Panc1 (cell line): ENCODE measurements around the gene FCHSD2. TPM values are rescaled to one million over a fixed set of nuclear protein-coding genes. Genes with fewer than 3 reads are reported as not detected.
"Not testable (repeated sequence)": the region's sequence is repeated elsewhere in the genome, so short reads cannot be mapped to it uniquely, and the experiment has no call there.

Experiments used
- ATAC-seq: fragments of 200-7000 bp; cut with Tn5 transposase; 2 replicates; pipeline ENCODE4 v1.9.1; 2020; ENCODE audit warnings: mild to moderate bottlenecking, moderate library complexity
- BruUV-seq: library from RNA; stranded (reverse); fragments of 400-500 nt; replicated peaks from 2 replicates; lab custom pipeline; 2021; lab: Mats Ljungman, UMichigan
- CTCF ChIA-PET: fragments of 300-600 bp; sonication (Branson Sonifier 250); formaldehyde crosslinking; loops from one replicate; lab custom pipeline; 2022; ENCODE audit warnings: antibody characterized with exemption; lab: Charles Lee
- POLR2A ChIA-PET: fragments of 300-600 bp; sonication (Branson Sonifier 250); formaldehyde crosslinking; loops from one replicate; lab custom pipeline; 2022; ENCODE audit warnings: antibody characterized with exemption; lab: Charles Lee
- DNase-seq: peaks from one replicate; pipeline ENCODE4 v3.0.0-alpha.2; 2010; ENCODE audit warnings: low read depth, low spot score
- H3K27ac ChIP-seq: 2 replicates; pipeline ENCODE4 v1.5.1; 2011; ENCODE audit warnings: mild to moderate bottlenecking, low read length, inconsistent platforms
- H3K27me3 ChIP-seq: fragments of 200-500 bp; sonication (Bioruptor generic); 2 replicates; pipeline ENCODE4 v1.6.0; 2014; ENCODE audit warnings: low read length, inconsistent platforms; ENCODE audit not compliant: control insufficient read depth, insufficient read depth
- H3K36me3 ChIP-seq: fragments of 200-500 bp; sonication (Bioruptor generic); 2 replicates; pipeline ENCODE4 v1.5.1; 2014; ENCODE audit warnings: inconsistent platforms, mild to moderate bottlenecking, low read length, moderate library complexity; ENCODE audit not compliant: control insufficient read depth, insufficient read depth
- H3K4me1 ChIP-seq: 2 replicates; pipeline ENCODE4 v1.5.1; 2011; ENCODE audit warnings: inconsistent platforms, mild to moderate bottlenecking, low read length, moderate library complexity; ENCODE audit not compliant: control insufficient read depth, insufficient read depth
- H3K4me3 ChIP-seq, 2 experiments: 2 replicates each; pipeline ENCODE4 v1.5.1; 2011 to 2012; ENCODE audit warnings: low read depth in 2 of 2, low read length in 2 of 2, mild to moderate bottlenecking in 2 of 2, inconsistent platforms in 1 of 2, moderate library complexity in 1 of 2
- H3K9me3 ChIP-seq: fragments of 200-500 bp; sonication (Bioruptor generic); 2 replicates; pipeline ENCODE4 v1.5.1; 2014; ENCODE audit warnings: low read depth, mild to moderate bottlenecking, inconsistent platforms, low read length, moderate library complexity; ENCODE audit not compliant: control insufficient read depth, insufficient read depth
- POLR2AphosphoS5 ChIP-seq: IDR thresholded peaks from 2 replicates; pipeline ENCODE4 v1.6.1; 2012; ENCODE audit warnings: mild to moderate bottlenecking, low read depth, low read length, moderate library complexity
- SIN3A ChIP-seq: IDR thresholded peaks from 2 replicates; pipeline ENCODE4 v1.6.1; 2012; ENCODE audit warnings: low read depth, mild to moderate bottlenecking, low read length, moderate library complexity, borderline replicate concordance; ENCODE audit not compliant: insufficient read depth
- TCF7L2 ChIP-seq: IDR thresholded peaks from 2 replicates; pipeline ENCODE4 v1.6.1; 2011; ENCODE audit warnings: mild to moderate bottlenecking, low read depth, low read length, inconsistent platforms
- in situ Hi-C: cut with HindIII; loops from 2 replicates; pipeline ENCODE4 v1.10.0; 2016; ENCODE audit warnings: low sequenced_read_pairs, low pct_unique_long_range_greater_than_20kb
- intact Hi-C: fragments of 100-400 bp; cut with micrococcal nuclease; formaldehyde crosslinking; loops from one replicate; pipeline ENCODE4 v1.10.0; 2022; ENCODE audit not compliant: unreplicated experiment
- total RNA-seq: library from RNA; stranded (reverse); gene quantifications from one replicate; pipeline ENCODE4 v1.2.1, GENCODE V29; 2021; ENCODE audit not compliant: unreplicated experiment
- TF ChIP-seq, protein P1 (sequence below), 2 experiments: IDR thresholded peaks; 2 replicates each; pipeline ENCODE4 v1.6.1; 2011 to 2012; ENCODE audit warnings: low read depth in 2 of 2, control low read depth in 1 of 2, low read length in 1 of 2, mild to moderate bottlenecking in 1 of 2, moderate library complexity in 1 of 2; ENCODE audit not compliant: insufficient read depth in 1 of 2
- TF ChIP-seq, protein P2 (sequence below): fragments of 450-650 bp; IDR thresholded peaks from 2 replicates; pipeline ENCODE4 v1.5.1; 2017; ENCODE audit warnings: mild to moderate bottlenecking

Gene FCHSD2
- total RNA-seq, 1 experiment from 2014 or later = 31.8 TPM

DNA sequence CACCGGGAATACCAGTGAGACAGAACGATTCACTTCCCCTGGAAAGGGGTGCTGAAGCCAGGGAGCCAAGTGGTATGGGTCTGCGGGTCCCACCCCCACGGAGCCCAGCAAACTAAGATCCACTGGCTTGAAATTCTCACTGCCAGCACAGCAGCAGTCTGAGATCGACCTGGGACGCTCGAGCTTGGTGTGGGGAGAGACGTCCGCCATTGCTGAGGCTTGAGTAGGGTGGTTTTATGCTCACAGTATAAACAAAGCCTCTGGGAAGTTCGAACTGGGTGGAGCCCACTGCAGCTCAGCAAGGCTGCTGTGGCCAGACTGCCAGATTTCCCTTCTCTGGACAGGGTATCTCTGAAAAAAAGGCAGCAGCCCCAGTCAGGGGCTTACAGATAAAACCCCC lies 80.7 kb downstream of the FCHSD2 start:
- H3K4me1 ChIP-seq, CTCF ChIA-PET, H3K9me3 ChIP-seq, H3K36me3 ChIP-seq, POLR2A ChIA-PET, H3K27ac ChIP-seq, intact Hi-C loops, BruUV-seq, DNase-seq, in situ Hi-C loops, H3K27me3 ChIP-seq, H3K4me3 ChIP-seq, ATAC-seq: not testable (repeated sequence)

DNA sequence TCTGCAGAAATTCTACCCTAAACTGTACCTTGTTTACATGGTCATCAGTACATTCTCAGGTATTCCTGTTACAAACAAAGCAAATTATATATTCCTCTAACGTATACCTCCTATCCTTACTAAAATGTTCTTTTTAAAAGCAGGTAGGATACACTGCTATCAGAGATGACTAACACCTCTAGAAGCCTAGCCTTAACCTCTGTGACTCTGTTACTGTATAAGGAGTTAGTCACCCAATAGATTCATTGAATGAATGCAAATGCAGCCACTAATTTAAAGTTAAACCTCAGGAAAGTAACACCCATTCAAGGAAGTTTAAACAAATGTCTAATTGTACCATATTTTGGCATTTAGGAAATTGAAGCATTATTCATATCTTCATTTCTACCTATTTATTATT lies 82.2 kb downstream of the FCHSD2 start:
- BruUV-seq = no TSS peak
- CTCF ChIA-PET = no interaction called here
- TF ChIP-seq SIN3A (no peak), TCF7L2 (no peak), POLR2AphosphoS5 (no peak)
- TF ChIP-seq, protein P1, sequence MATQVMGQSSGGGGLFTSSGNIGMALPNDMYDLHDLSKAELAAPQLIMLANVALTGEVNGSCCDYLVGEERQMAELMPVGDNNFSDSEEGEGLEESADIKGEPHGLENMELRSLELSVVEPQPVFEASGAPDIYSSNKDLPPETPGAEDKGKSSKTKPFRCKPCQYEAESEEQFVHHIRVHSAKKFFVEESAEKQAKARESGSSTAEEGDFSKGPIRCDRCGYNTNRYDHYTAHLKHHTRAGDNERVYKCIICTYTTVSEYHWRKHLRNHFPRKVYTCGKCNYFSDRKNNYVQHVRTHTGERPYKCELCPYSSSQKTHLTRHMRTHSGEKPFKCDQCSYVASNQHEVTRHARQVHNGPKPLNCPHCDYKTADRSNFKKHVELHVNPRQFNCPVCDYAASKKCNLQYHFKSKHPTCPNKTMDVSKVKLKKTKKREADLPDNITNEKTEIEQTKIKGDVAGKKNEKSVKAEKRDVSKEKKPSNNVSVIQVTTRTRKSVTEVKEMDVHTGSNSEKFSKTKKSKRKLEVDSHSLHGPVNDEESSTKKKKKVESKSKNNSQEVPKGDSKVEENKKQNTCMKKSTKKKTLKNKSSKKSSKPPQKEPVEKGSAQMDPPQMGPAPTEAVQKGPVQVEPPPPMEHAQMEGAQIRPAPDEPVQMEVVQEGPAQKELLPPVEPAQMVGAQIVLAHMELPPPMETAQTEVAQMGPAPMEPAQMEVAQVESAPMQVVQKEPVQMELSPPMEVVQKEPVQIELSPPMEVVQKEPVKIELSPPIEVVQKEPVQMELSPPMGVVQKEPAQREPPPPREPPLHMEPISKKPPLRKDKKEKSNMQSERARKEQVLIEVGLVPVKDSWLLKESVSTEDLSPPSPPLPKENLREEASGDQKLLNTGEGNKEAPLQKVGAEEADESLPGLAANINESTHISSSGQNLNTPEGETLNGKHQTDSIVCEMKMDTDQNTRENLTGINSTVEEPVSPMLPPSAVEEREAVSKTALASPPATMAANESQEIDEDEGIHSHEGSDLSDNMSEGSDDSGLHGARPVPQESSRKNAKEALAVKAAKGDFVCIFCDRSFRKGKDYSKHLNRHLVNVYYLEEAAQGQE (IDR thresholded peaks at IDR 0.05; ENCODE audit: insufficient read depth in 1 of 2, low read depth in 2 of 2, low read length in 1 of 2) = no peak
- TF ChIP-seq, protein P2, sequence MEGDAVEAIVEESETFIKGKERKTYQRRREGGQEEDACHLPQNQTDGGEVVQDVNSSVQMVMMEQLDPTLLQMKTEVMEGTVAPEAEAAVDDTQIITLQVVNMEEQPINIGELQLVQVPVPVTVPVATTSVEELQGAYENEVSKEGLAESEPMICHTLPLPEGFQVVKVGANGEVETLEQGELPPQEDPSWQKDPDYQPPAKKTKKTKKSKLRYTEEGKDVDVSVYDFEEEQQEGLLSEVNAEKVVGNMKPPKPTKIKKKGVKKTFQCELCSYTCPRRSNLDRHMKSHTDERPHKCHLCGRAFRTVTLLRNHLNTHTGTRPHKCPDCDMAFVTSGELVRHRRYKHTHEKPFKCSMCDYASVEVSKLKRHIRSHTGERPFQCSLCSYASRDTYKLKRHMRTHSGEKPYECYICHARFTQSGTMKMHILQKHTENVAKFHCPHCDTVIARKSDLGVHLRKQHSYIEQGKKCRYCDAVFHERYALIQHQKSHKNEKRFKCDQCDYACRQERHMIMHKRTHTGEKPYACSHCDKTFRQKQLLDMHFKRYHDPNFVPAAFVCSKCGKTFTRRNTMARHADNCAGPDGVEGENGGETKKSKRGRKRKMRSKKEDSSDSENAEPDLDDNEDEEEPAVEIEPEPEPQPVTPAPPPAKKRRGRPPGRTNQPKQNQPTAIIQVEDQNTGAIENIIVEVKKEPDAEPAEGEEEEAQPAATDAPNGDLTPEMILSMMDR = no peak
- no peaks in the 10 kb centered on the region for H3K36me3 ChIP-seq
- no peaks in the 10 kb centered on the region for H3K4me1 ChIP-seq
- no peak overlapping the region for H3K27ac ChIP-seq
- POLR2A ChIA-PET = no interaction called here
- in situ Hi-C loops (no loop called here), intact Hi-C loops (no loop called here)
- H3K9me3 ChIP-seq = no peaks in the 10 kb centered on the region
- no peak for ATAC-seq
- DNase-seq = no peak
- no peaks in the 10 kb centered on the region for H3K27me3 ChIP-seq
- no peak overlapping the region for H3K4me3 ChIP-seq

DNA sequence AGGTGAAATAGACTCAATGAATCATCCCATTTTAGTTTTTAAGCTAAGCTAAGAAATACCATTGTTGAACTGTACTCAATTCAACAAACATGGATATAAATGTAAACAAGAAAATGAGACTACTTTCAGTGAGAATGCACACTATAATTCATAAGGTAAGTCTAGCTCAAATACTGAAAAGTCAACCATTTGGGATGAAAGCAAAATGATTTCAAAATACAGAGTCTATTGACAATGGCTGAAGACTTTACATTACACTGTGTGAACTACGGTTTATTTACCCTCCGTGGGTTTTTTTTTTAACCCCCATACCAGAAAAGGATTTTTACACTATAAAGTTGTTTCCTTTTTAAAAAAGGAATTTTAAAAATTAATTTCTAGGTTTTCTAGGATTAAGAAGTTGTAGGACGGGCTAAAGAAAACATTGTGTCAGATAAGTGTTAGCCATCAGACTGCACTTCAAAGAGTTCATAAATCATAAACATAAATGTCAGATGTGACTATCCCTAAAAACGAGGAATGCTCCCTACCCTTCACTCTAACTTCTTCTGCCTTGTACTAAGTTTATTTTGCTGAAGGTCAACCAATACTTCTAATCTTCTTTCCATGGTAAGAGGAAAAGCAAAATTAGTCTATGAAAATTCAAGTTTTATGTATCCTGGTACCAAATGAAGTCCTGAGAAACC lies 83.0 kb downstream of the FCHSD2 start:
- intact Hi-C loops (no loop called here), in situ Hi-C loops (no loop called here)
- Histone ChIP-seq H3K36me3 (no peaks in the 10 kb centered on the region), H3K9me3 (no peaks in the 10 kb centered on the region), H3K27me3 (no peaks in the 10 kb centered on the region), H3K27ac (no peak overlapping the region), H3K4me1 (no peaks in the 10 kb centered on the region), H3K4me3 (no peak overlapping the region)
- no peak for ATAC-seq
- no TSS peak for BruUV-seq
- TF ChIP-seq, protein P2 = no peak
- TF ChIP-seq, protein P1 (IDR thresholded peaks at IDR 0.05; ENCODE audit: insufficient read depth in 1 of 2, low read depth in 2 of 2, low read length in 1 of 2) = no peak
- TF ChIP-seq TCF7L2 (no peak), SIN3A (no peak)
- DNase-seq = no peak
- ChIA-PET POLR2A (interaction anchor here (0.5 to 0.6 kb wide), 2 partner anchors 37 to 222 kb away, joined by 4 to 7 read pairs; no protein-coding TSS in a partner anchor), CTCF (no interaction called here)
